LNCAP (cell line): ENCODE results near the gene SETBP1.

Source experiments
- CTCF ChIP-seq: fragments of 450-650 bp; IDR thresholded peaks from 2 replicates; pipeline ENCODE4 v1.5.1; 2017; ENCODE audit warnings: mild to moderate bottlenecking

Gene SETBP1

DNA sequence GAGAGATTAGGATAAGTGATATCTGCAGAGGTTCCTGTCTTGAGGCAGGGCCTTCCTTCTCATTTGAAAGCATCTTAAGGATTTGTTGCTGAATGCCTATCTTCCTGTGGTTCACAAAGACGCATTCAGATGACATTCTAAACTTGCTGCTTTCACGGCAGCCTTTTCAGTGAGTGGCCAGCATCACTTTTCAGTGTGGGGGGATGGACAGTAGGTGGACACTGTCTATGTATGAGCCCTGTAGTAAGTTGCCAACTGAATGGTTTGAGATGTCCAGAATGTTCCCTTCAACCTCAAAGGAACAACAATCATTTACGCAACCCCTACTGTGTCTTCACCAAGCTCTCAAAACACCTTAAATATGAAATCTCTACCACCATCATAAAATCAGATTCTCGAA lies 46.6 kb downstream of the SETBP1 start:
- no peak for TF ChIP-seq CTCF

GRCh38 chr18:44729631-44730101 lies 49.0 kb downstream of the SETBP1 start:
- TF ChIP-seq CTCF = no peak

- no peak for TF ChIP-seq CTCF
Observed at GRCh38 chr18:44730803-44731529, 50.3 kb downstream of the SETBP1 start.

- no peak for TF ChIP-seq CTCF
Observed at GRCh38 chr18:44731530-44732237, 51.0 kb downstream of the SETBP1 start.

GRCh38 chr18:44732238-44732563 lies 51.5 kb downstream of the SETBP1 start:
- no peak for TF ChIP-seq CTCF

DNA sequence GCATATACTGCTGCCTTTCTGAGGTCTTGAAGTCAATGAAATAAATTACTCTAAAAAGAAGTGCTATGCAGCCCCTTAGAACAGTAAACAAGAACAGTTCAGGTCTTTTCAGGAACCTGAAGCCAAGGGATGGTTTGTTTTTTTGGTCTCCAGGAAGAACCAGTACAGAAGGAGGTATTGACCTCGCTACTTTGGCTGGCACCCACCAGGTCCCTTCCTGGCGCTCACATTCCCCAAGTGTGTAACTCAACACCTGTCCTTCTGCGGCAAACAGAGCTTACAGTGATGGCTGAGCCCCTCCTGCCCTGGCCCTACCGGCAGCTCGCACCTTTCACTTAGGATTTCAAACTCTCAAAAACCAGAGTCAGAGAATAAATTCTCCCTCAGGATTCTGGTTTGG lies 51.9 kb downstream of the SETBP1 start:
- no peak for TF ChIP-seq CTCF

DNA sequence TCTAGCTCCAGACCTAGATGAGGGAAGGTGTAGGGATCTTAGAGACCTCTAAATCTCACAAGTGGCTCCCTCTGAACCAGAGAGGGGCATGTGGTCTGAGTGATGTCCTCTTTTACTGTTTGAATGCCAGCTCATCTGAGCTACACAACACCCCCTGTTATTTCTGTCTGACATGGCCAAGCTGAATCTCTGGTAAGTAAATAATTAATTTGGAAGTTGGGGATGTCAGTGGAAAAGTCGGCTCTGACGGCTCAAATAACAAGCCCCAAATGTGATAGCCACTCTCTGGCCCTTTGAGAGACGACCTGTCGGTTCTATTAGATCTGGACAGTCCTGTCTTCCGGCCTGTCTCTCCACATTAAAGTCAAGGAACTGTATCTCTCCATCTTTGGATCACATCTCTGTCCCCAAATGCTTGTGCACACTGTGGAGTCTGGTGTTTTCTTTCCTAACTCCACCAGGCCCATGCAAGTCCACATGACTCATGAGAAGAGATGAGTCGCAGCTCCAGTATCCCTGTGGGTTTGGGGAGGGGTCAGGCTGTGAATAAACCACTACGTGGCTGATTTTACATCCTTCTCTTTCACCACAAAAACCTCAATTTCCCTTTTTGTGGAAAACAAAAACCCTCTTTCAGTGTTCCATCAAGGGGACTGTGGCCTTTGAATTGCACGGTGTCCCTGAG lies 52.5 kb downstream of the SETBP1 start:
- no peak for TF ChIP-seq CTCF
